HG03064 (cell line): ENCODE data around the gene SRSF10.
"Not testable (repeated sequence)": the region's sequence is repeated elsewhere in the genome, so short reads cannot be mapped to it uniquely, and the experiment has no call there.

ENCODE experiments used
- ATAC-seq: cut with Tn5 transposase; IDR thresholded peaks from one replicate; pipeline ENCODE4 v1.9.1; 2021; ENCODE audit warnings: low read depth; ENCODE audit not compliant: unreplicated experiment

The SRSF10 gene

DNA sequence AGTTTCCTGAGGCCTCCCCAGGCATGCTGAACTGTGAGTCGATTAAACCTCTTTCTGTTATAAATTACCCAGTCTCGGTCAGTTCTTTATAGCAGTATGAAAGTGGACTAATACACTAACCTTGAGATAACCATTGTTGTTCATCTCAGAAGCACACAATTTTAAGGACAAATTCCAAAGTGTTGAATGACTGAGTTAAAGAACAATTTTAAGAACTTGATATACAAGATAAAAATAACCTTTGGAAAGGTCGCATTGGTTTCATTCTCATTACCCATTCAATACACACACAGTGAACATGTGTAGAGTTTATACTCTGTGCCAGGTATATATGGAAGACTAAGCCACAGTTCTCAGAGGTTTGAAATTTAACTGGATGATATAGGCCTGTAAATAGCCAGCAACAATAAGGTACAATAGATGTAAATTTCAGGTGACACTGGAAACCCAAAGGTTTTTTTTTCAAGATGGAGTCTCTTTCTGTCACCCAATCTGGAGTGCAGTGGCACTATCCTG is 19.1 kb upstream of the SRSF10 start:
- no peak for ATAC-seq

DNA sequence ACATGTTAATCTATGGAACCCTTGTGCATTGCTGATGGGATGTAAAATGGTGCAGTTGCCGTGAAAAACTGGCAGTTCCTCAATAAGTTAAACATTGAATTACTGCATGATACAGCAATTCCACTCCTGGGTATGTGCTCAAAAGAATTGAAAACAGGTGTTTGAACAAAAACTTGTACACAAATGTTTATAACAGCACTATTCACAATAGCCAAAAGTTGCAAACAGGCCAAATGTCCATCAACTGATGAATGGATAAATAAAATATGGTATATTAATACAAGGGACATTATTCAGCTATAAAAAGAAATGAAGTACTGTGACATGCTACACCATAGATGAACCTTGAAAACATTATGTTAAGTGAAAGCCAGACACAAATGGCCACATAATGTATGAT is 17.7 kb upstream of the SRSF10 start:
- ATAC-seq, result no peak

- ATAC-seq, result no peak
These were observed 16.6 kb upstream of the SRSF10 start for GRCh38 chr1:23996700-23997229.

DNA sequence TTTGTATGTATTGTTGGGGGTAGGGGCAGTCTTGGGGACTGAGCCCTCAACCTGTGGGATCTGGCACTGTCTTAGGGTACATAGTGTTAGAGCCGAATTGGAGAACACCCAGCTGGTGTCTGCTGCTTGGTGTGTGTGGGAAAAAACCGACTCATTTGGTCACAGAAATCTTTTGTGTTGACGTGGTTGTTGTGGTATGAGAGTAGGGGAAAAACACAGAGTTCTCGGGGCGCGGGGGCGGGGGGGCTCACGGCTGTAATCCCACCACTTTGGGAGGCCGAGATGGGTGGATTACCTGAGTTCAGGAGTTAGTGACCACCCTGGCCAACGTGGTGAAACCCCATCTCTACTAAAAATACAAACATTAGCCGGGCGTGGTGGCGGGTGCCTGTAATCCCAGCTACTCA is 15.3 kb upstream of the SRSF10 start:
- no peak for ATAC-seq

DNA sequence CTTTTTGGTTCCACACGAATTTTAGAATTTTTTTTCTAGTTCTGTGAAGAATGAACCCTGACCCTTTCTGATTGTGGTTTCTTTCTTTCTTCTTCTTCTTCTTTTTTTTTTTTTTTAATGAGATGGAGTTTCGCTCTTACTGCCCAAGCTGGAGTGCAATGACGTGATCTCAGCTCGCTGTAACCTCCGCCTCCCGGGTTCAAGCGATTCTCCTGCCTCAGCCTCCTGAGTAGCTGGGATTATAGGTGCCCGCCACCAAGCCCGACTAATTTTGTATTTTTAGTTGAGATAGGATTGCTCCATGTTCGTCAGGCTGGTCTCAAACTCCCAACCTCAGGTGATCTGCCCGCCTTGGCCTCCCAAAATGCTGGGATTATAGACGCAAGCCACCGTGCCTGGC is 11.9 kb upstream of the SRSF10 start:
- ATAC-seq, result not testable (repeated sequence)

DNA sequence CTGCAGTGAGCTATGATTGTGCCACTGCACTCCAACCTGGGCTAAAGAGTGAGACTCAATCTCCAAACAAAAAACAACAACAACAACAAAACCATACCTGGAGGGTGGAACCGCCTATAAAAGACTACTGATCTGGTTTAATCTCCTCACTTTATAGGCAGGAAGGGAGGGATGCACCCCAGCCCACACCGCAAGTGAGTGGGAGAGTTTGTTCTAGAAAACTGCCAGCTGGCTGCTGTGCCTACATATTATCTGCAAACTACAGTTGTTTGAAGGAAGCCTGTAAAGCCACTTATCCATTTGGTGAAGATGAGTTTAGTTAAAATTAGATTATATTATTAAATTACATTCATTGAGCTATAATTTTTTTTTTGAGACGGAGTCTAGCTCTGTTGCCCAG is 9.1 kb upstream of the SRSF10 start:
- ATAC-seq, result no peak

DNA sequence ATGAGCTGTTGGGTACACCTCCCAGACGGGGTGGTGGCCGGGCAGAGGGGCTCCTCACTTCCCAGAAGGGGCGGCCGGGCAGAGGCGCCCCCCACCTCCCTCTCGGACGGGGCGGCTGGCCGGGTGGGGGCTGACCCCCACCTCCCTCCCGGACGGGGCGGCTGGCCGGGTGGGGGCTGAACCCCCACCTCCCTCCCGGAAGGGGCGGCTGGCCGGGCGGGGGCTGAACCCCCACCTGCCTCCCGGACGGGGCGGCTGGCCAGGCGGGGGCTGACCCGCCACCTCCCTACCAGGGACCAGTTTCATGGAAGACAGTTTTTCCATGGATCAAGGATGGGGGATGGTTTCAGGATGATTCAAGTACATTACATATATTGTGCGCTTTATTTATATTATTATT is 6.9 kb upstream of the SRSF10 start:
- not testable (repeated sequence) for ATAC-seq

DNA sequence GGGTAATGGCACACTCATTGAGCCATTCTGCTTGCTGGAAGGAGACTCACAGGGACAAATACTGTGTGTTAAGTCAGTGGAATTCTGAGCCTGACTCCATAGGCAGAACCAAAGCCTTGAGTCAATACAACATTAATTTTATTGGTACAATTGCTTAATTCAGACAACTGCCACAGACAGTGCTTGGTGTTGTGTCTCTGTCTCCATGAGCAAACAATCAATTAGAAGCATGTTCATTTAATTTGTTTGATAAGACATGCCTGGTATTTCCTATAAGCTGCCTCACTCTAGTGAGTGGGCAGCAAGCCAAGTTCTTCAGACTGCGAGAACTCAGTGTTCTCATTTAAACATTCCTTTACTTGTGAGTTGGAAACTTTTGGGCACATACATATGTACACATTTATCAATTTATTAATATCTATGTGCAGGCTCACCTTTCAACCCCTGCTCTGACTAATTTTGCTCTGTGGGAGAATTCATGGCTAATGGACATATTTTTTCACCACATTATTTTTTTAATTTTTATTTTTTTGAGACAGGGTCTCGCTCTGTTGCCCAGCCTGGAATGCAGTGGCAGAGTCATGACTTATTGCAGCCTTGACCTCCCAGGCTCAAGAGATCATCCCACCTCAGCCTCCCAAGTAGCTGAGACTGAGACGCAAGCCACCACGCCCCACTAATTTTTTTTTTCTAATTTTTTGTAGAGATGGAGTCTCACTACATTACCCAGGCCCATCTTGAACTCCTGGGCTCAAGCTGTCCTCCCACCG is 4.5 kb upstream of the SRSF10 start:
- no peak for ATAC-seq

- peak; percentile 29 for ATAC-seq
These were observed 572 bp upstream of the SRSF10 start for GRCh38 chr1:23980728-23981070.

- no peak for ATAC-seq
These were observed 693 bp downstream of the SRSF10 start for GRCh38 chr1:23979387-23979880.

GRCh38 chr1:23978805-23979204 is 1.3 kb downstream of the SRSF10 start:
- ATAC-seq, result no peak

GRCh38 chr1:23977854-23978191 is 2.3 kb downstream of the SRSF10 start:
- ATAC-seq, result no peak

DNA sequence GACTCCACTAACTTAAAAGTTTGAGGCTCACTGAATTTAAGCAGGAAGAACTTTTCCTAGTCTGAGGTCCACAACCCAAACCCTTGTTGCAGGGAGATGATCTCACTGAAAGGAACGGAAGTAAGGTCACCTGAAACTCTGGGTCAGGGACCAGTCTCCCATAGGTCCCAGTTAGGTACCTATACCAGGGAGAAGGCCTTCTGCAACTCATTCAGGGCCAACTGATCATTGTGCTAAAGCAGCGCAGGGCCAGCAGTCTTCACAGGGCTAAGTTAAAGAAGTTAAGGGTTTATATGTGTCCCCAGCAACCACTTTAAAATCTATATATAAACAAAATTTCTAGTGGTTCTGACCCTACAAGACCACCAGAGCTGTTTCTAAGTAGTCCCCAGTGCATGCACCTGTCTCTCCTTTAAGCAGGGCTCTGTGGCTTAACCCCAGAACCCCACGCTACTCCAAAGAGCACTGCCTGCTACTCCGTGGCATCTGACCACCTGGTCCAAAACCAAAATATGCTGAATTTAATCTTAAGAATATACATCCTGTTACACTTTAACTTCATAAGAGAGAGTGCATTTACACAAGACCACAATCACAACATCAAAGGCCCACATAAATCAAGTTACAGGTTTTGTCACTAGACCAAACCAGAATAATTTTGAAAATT is 2.8 kb downstream of the SRSF10 start:
- ATAC-seq, result no peak

GRCh38 chr1:23967871-23968270 is 12.3 kb downstream of the SRSF10 start:
- no peak for ATAC-seq

DNA sequence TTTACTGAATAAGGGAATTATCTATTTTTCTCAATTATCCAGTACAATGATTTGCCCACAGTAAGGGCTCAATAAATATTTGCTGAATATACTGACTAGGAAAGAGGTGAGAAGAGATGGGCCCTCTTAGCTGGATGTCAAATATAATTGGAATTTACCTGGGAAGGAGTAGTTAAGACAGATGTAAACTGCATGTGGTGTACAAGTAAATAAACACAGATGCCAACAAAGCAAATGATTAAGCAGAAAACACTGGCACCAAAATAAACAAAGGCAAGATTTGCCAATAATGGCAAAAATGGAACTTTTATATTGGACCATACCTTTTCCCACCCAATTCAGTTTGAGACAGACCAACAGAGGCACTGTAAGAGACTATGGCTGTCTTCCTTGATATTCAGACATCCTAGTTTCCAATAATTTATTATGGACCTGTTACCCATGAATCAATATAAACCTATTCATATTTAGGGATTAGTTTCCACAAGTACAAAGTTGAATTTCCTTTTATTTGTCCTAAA is 13.1 kb downstream of the SRSF10 start:
- no peak for ATAC-seq

DNA sequence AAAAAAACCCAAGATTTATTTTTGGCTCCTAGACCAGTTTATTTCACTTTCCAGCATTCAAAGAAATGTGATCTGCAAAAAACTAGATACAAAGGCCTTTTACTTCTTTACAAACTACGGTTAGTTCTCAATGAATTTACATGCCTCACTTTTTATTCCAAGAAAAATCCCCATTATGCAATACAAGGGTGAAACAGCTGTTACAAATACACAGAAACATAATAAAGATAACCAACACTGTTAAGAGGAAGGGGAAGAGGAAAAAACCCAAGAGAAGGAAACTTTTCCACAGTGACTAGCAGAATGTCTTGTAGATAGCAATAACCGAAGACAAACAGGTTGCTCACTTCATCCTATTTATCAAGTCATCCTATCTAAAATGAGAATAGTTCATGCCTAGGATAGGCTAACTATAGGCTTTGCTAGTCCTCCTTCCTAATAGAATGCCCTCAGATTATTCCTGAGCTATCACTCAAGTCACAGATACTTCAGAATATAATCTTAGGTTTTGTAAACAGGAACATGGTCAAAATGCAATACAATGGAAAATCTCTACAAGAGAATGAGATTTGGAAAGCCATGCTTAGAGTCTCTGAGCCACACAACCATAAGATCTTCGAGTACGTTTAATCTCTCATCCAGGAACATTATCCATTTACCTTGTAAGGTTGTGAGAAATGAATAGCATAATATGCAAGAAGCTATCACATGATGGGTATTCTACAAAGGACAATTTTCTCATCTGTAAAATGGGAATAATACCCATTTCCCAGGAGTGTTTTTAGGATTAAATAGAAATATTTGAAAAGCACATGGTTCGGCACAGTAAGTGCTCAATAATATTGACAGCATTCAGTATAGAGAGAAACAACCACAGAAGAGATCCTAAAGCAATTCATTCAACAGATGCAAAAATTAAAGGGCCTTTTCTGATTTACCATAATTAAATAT is 15.1 kb downstream of the SRSF10 start:
- no peak for ATAC-seq

- no peak for ATAC-seq
These were observed 15.9 kb downstream of the SRSF10 start for GRCh38 chr1:23964235-23964668.

GRCh38 chr1:23963617-23964234 is 16.4 kb downstream of the SRSF10 start:
- no peak for ATAC-seq

GRCh38 chr1:23960291-23961020 is 19.7 kb downstream of the SRSF10 start:
- no peak for ATAC-seq
